HepG2 (cell line): Measurements from ENCODE around the gene SNED1. TPM values are rescaled to one million over a fixed set of nuclear protein-coding genes. Genes with fewer than 3 reads are reported as not detected.

Source experiments
- ATAC-seq: fragments of 200-7000 bp; cut with Tn5 transposase; 3 replicates; pipeline ENCODE4 v1.9.1; 2020; ENCODE audit warnings: mild to moderate bottlenecking, moderate library complexity
- BruUV-seq: library from RNA; stranded (reverse); fragments of 400-500 nt; replicated peaks from 2 replicates; lab custom pipeline; 2021; lab: Mats Ljungman, UMichigan
- CTCF ChIA-PET: fragments of 300-600 bp; formaldehyde crosslinking; extraction: SDS; loops from one replicate; lab custom pipeline; 2021; ENCODE audit warnings: low total read pairs, inconsistent platforms, low intra/inter-chr PET ratio; lab: Yijun Ruan, JAX
- POLR2A ChIA-PET: fragments of 350-600 bp; sonication (Branson Sonifier 250); formaldehyde crosslinking; loops from one replicate; lab custom pipeline; 2020; ENCODE audit warnings: antibody characterized with exemption, inconsistent platforms; lab: Yijun Ruan, JAX
- DNase-seq: peaks from one replicate; pipeline ENCODE4 v3.0.0-alpha.2; 2015; ENCODE audit warnings: low spot score
- FAIRE-seq: peaks from 3 replicates; lab custom pipeline; 2011; peaks lifted over from hg19 to GRCh38; lab: Jason Lieb, UNC
- H2AFZ ChIP-seq: one replicate; pipeline ENCODE4 v1.6.1; 2011; ENCODE audit warnings: low read length, inconsistent platforms
- H3K27ac ChIP-seq: fragments of 300-600 bp; 3 replicates; pipeline ENCODE4 v1.8.0; 2011; ENCODE audit warnings: mixed run types, mild to moderate bottlenecking, mixed read lengths, low read length, inconsistent platforms; ENCODE audit not compliant: insufficient read depth; ENCODE audit errors: extremely low read length
- H3K27me3 ChIP-seq, 2 experiments: fragments of 200-600 bp in 1 of 2; 2 replicates in 1 of 2; 3 replicates in 1 of 2; pipeline versions ENCODE4 v1.6.0 to v1.8.0; 2011; ENCODE audit warnings: low read length in 2 of 2, mild to moderate bottlenecking in 2 of 2, moderate library complexity in 2 of 2, inconsistent platforms in 1 of 2; ENCODE audit not compliant: insufficient read depth in 2 of 2, control insufficient read depth in 1 of 2
- H3K36me3 ChIP-seq, 2 experiments: fragments of 200-600 bp in 1 of 2; replicated peaks in 1 of 2; 2 replicates in 1 of 2; 3 replicates in 1 of 2; pipeline versions ENCODE4 v1.5.1 to v1.8.0; 2011; ENCODE audit warnings: low read length in 2 of 2, inconsistent platforms in 1 of 2; ENCODE audit not compliant: insufficient read depth in 2 of 2, control insufficient read depth in 1 of 2
- H3K4me1 ChIP-seq: 2 replicates; pipeline ENCODE4 v1.5.1; 2012; ENCODE audit warnings: low read length, inconsistent platforms; ENCODE audit not compliant: insufficient read depth
- H3K4me2 ChIP-seq: 2 replicates; pipeline ENCODE4 v1.6.0; 2011; ENCODE audit warnings: low read depth, low read length, inconsistent platforms
- H3K4me3 ChIP-seq, 3 experiments: fragments of 200-600 bp in 1 of 3; sonication (generic), shearing (Covaris generic) in 1 of 3; replicated peaks in 1 of 3; 2 replicates each; pipeline ENCODE4 v1.5.1; 2011 to 2016; ENCODE audit warnings: low read length in 3 of 3, inconsistent platforms in 2 of 3, low read depth in 2 of 3, mild to moderate bottlenecking in 2 of 3, control low read depth in 1 of 3, mixed read lengths in 1 of 3; ENCODE audit not compliant: insufficient read depth in 1 of 3
- H3K79me2 ChIP-seq: one replicate; pipeline ENCODE4 v1.6.1; 2011; ENCODE audit warnings: low read length, inconsistent platforms; ENCODE audit not compliant: insufficient read depth
- H3K9ac ChIP-seq: 2 replicates; pipeline ENCODE4 v1.6.0; 2011; ENCODE audit warnings: mild to moderate bottlenecking, low read depth, low read length, inconsistent platforms; ENCODE audit not compliant: insufficient read depth
- H3K9me3 ChIP-seq: 2 replicates; pipeline ENCODE4 v1.5.1; 2012; ENCODE audit warnings: mild to moderate bottlenecking, low read length
- H4K20me1 ChIP-seq: 2 replicates; pipeline ENCODE4 v1.6.0; 2011; ENCODE audit warnings: inconsistent platforms, mild to moderate bottlenecking, low read length, moderate library complexity; ENCODE audit not compliant: insufficient read depth
- BCL6 ChIP-seq: IDR thresholded peaks from 2 replicates; pipeline ENCODE4 v1.6.1; 2016; ENCODE audit warnings: missing genetic modification reagents, missing compliant biosample characterization
- MATR3 ChIP-seq: sonication (generic); formaldehyde crosslinking; IDR thresholded peaks from 2 replicates; pipeline ENCODE4 v1.4.0; 2020; ENCODE audit warnings: missing genetic modification reagents
- NRL ChIP-seq: sonication (generic); formaldehyde crosslinking; IDR thresholded peaks from 2 replicates; pipeline ENCODE4 v1.5.0; 2020; ENCODE audit warnings: missing genetic modification reagents, mild to moderate bottlenecking, moderate library complexity, borderline replicate concordance
- PITX1 ChIP-seq: sonication (generic); formaldehyde crosslinking; IDR thresholded peaks from 2 replicates; pipeline ENCODE4 v1.5.1; 2020; ENCODE audit warnings: mild to moderate bottlenecking, missing genetic modification reagents
- SP2 ChIP-seq: sonication (generic); formaldehyde crosslinking; IDR thresholded peaks from 2 replicates; pipeline ENCODE4 v1.5.1; 2020; ENCODE audit warnings: mild to moderate bottlenecking, missing genetic modification reagents
- TEF ChIP-seq: sonication (generic); formaldehyde crosslinking; IDR thresholded peaks from 2 replicates; pipeline ENCODE4 v1.5.0; 2020; ENCODE audit warnings: missing genetic modification reagents
- ZBTB43 ChIP-seq: sonication (generic); formaldehyde crosslinking; conservative IDR thresholded peaks from 2 replicates; pipeline ENCODE4 v1.4.0; 2020; ENCODE audit warnings: missing genetic modification reagents
- ZMAT5 ChIP-seq: sonication (generic); formaldehyde crosslinking; IDR thresholded peaks from 2 replicates; pipeline ENCODE4 v1.5.0; 2020; ENCODE audit warnings: mild to moderate bottlenecking, low read depth, missing genetic modification reagents, borderline replicate concordance
- ZNF589 ChIP-seq: sonication (generic); formaldehyde crosslinking; conservative IDR thresholded peaks from 2 replicates; pipeline ENCODE4 v1.8.0; 2022; ENCODE audit warnings: mild to moderate bottlenecking, moderate library complexity, missing genetic modification reagents
- ZNF7 ChIP-seq: IDR thresholded peaks from 2 replicates; pipeline ENCODE4 v1.6.1; 2016; ENCODE audit warnings: missing biosample characterization, missing genetic modification reagents
- ZNF773 ChIP-seq: sonication (generic); formaldehyde crosslinking; IDR thresholded peaks from 2 replicates; pipeline ENCODE4 v1.4.0; 2020; ENCODE audit warnings: missing genetic modification reagents, borderline replicate concordance
- ZNF878 ChIP-seq: sonication (generic); formaldehyde crosslinking; IDR thresholded peaks from 2 replicates; pipeline ENCODE4 v1.8.1; 2023; ENCODE audit warnings: mild to moderate bottlenecking, missing genetic modification reagents, moderate library complexity
- whole genome bisulfite sequencing: methylation state at CpG from one replicate; pipeline ENCODE4 v1.1.6; 2017; ENCODE audit warnings: low lambda C conversion rate; 5-methylcytosine and 5-hydroxymethylcytosine counted together
- in situ Hi-C: cut with HindIII; loops from 2 replicates; pipeline ENCODE4 v1.10.0; 2017; ENCODE audit warnings: low pct_unique_long_range_greater_than_20kb; ENCODE audit not compliant: extremely low pct_ligation_motif_present
- intact Hi-C: fragments of 100-400 bp; cut with micrococcal nuclease; formaldehyde crosslinking; loops from one replicate; pipeline ENCODE4 v1.10.0; 2022; ENCODE audit not compliant: unreplicated experiment
- polyA plus RNA-seq, 8 experiments: library from polyadenylated mRNA; depleted of rRNA in 3 of 8; stranded (reverse) in 7 of 8; unstranded in 1 of 8; fragments of >200 nt; fragmentation: Illumina TruSeq in 4 of 8; extraction: Trizol in 4 of 8; gene quantifications; 2 replicates each; pipeline versions ENCODE4 v1.2.1 to v1.2.3, GENCODE V29; 2011 to 2016; ENCODE audit warnings: low read depth in 4 of 8, missing spikeins in 1 of 8, mixed read lengths in 1 of 8; ENCODE audit not compliant: insufficient read depth in 1 of 8
- total RNA-seq, 5 experiments: library from RNA; depleted of rRNA; stranded (reverse); fragments of >200 nt; fragmentation: Illumina TruSeq; extraction: Trizol; gene quantifications; 2 replicates each; pipeline ENCODE4 v1.2.3, GENCODE V29; 2016; ENCODE audit warnings: low read depth in 1 of 5

The SNED1 gene
- total and polyA plus RNA-seq, 2 of the 13 experiments (the other 11 are each of a cell fraction or from before 2014, with no cell fraction given) = 0.15 to 0.65 TPM

GRCh38 chr2:240961910-240962299 lies 36.5 kb upstream of the SNED1 start:
- DNase-seq (no peak), FAIRE-seq (no peak), ATAC-seq (no peak)
- Histone ChIP-seq H3K36me3 (no peaks in the 10 kb centered on the region), H3K9ac (no peak overlapping the region), H3K79me2 (no peaks in the 10 kb centered on the region), H3K27ac (peak overlapping the region; percentile 74), H3K4me3 (peak overlapping the region in 1 of 3 experiments; percentile 61; a peak in 1 of 6 replicates), H2AFZ (no peak overlapping the region), H3K4me1 (peaks cover 93% of the 10 kb centered on the region), H3K27me3 (peaks cover 0 to 3% of the 10 kb centered on the region in 2 experiments; a peak in 2 of 5 replicates), H3K4me2 (peak overlapping the region; percentile 65), H3K9me3 (no peaks in the 10 kb centered on the region), H4K20me1 (no peaks in the 10 kb centered on the region)
- 72% methylated on average over 12 of the region's 12 CpGs for WGBS
- BruUV-seq = no TSS peak
- ChIA-PET CTCF (no interaction called here), POLR2A (interaction anchor here (1.5 kb wide), 1 partner anchor 88 kb away, joined by 3 read pairs; no protein-coding TSS in a partner anchor)
- in situ Hi-C loops (no loop called here), intact Hi-C loops (no loop called here)
- TF ChIP-seq ZNF7 (CRISPR knock-in tag) (no peak), MATR3 (CRISPR knock-in tag) (no peak), ZMAT5 (CRISPR knock-in tag) (no peak), BCL6 (no peak), ZNF878 (CRISPR knock-in tag) (no peak), NRL (CRISPR knock-in tag) (peak; percentile 34; the same call in 1 of the 2 replicates), SP2 (CRISPR knock-in tag) (0 out of 2 replicates have a peak, but pooled peaks have one; percentile 11), ZBTB43 (CRISPR knock-in tag) (peak; percentile 71), ZNF589 (CRISPR knock-in tag) (0 out of 2 replicates have a peak, but pooled peaks have one; percentile 1), PITX1 (no peak), TEF (CRISPR knock-in tag) (no peak), ZNF773 (CRISPR knock-in tag) (no peak)
